K562 (cell line): Measurements from ENCODE around the gene CD300H. TPM values are rescaled to one million over a fixed set of nuclear protein-coding genes. Genes with fewer than 3 reads are reported as not detected.

Experiments
- ARNT ChIP-seq, 2 experiments: fragments of 450-650 bp; IDR thresholded peaks; 2 replicates each; pipeline ENCODE4 v1.6.1; 2016; ENCODE audit warnings: mild to moderate bottlenecking in 1 of 2
- CBX3 ChIP-seq, 2 experiments: IDR thresholded peaks; 1 replicate in 1 of 2; 2 replicates in 1 of 2; pipeline ENCODE4 v1.6.1; 2012; ENCODE audit warnings: inconsistent platforms in 2 of 2, low read length in 2 of 2, borderline replicate concordance in 1 of 2, control low read depth in 1 of 2
- CEBPB ChIP-seq: fragments of 450-650 bp; IDR thresholded peaks from 2 replicates; pipeline ENCODE4 v1.6.1; 2016; ENCODE audit warnings: missing genetic modification characterization, missing compliant biosample characterization
- FOXM1 ChIP-seq, 2 experiments: fragments of 450-650 bp in 1 of 2; sonication (generic) in 1 of 2; formaldehyde crosslinking in 1 of 2; IDR thresholded peaks; 2 replicates each; pipeline versions ENCODE4 v1.6.1 to v1.9.0; 2017 to 2022; ENCODE audit warnings: low read depth in 2 of 2, mild to moderate bottlenecking in 2 of 2, missing genetic modification reagents in 1 of 2, moderate library complexity in 1 of 2
- HDAC6 ChIP-seq: IDR thresholded peaks from 2 replicates; pipeline ENCODE4 v1.6.1; 2012; ENCODE audit warnings: low read depth, mild to moderate bottlenecking, control low read depth, inconsistent platforms, low read length, moderate library complexity
- KDM1A ChIP-seq, 2 experiments: fragments of 450-650 bp; IDR thresholded peaks; 2 replicates each; pipeline ENCODE4 v1.6.1; 2016; ENCODE audit warnings: mild to moderate bottlenecking in 2 of 2
- KDM4B ChIP-seq, 2 experiments: fragments of 450-650 bp in 1 of 2; sonication (generic) in 1 of 2; IDR thresholded peaks; 2 replicates each; pipeline ENCODE4 v1.6.1; 2016 to 2017; ENCODE audit warnings: borderline replicate concordance in 2 of 2, antibody characterized with exemption in 1 of 2, low read depth in 1 of 2, mild to moderate bottlenecking in 1 of 2
- POLR2AphosphoS5 ChIP-seq: IDR thresholded peaks from 2 replicates; pipeline ENCODE4 v1.6.1; 2011; ENCODE audit warnings: mild to moderate bottlenecking, low read depth, low read length, moderate library complexity; ENCODE audit not compliant: control insufficient read depth, insufficient read depth
- PYGO2 ChIP-seq: fragments of 450-650 bp; IDR thresholded peaks from 2 replicates; pipeline ENCODE4 v1.6.1; 2016; ENCODE audit warnings: mild to moderate bottlenecking, missing genetic modification characterization, moderate library complexity, missing compliant biosample characterization
- SMARCA5 ChIP-seq: fragments of 450-650 bp; IDR thresholded peaks from 2 replicates; pipeline ENCODE4 v1.6.1; 2016
- polyA plus RNA-seq, 8 experiments: library from polyadenylated mRNA; depleted of rRNA in 4 of 8; stranded (reverse) in 5 of 8; unstranded in 3 of 8; fragments of >200 nt; fragmentation: Nextera tagmentation in 2 of 8; fragmentation: Illumina TruSeq in 1 of 8; extraction: Ambion mirVana in 2 of 8; extraction: Trizol in 1 of 8; gene quantifications; 2 replicates each; pipeline versions ENCODE4 v1.2.1 to v1.2.3, GENCODE V29; 2011 to 2014; ENCODE audit warnings: inconsistent platforms in 1 of 8, missing spikeins in 1 of 8
- total RNA-seq, 7 experiments: library from RNA; depleted of rRNA in 6 of 7; stranded (reverse); fragments of >200 nt in 6 of 7; fragmentation: Illumina TruSeq in 2 of 7; extraction: Trizol in 2 of 7; gene quantifications; 2 replicates each; pipeline versions ENCODE4 v1.2.1 to v1.2.3, GENCODE V29; 2011 to 2021; ENCODE audit warnings: low replicate concordance in 1 of 7
- TF ChIP-seq, protein P1 (sequence below), 2 experiments: fragments of 450-650 bp; IDR thresholded peaks; 2 replicates each; pipeline ENCODE4 v1.6.1; 2016; ENCODE audit warnings: mild to moderate bottlenecking in 2 of 2, borderline replicate concordance in 1 of 2, low read depth in 1 of 2, moderate library complexity in 1 of 2
- TF ChIP-seq, protein P2 (sequence below): fragments of 450-650 bp; IDR thresholded peaks from 2 replicates; pipeline ENCODE4 v1.6.1; 2016; ENCODE audit warnings: antibody characterized with exemption
- TF ChIP-seq, protein P3 (sequence below): sonication (generic); formaldehyde crosslinking; IDR thresholded peaks from 2 replicates; pipeline ENCODE4 v1.8.1; 2022; ENCODE audit warnings: missing genetic modification reagents
- TF ChIP-seq, protein P4 (sequence below): fragments of 250-450 bp; sonication (Bioruptor Pico); IDR thresholded peaks from 2 replicates; pipeline ENCODE4 v1.4.0; 2020

The CD300H gene
- total and polyA plus RNA-seq, 9 of the 15 experiments (the other 6 are each of a cell fraction or from before 2014, with no cell fraction given), result not detected

DNA sequence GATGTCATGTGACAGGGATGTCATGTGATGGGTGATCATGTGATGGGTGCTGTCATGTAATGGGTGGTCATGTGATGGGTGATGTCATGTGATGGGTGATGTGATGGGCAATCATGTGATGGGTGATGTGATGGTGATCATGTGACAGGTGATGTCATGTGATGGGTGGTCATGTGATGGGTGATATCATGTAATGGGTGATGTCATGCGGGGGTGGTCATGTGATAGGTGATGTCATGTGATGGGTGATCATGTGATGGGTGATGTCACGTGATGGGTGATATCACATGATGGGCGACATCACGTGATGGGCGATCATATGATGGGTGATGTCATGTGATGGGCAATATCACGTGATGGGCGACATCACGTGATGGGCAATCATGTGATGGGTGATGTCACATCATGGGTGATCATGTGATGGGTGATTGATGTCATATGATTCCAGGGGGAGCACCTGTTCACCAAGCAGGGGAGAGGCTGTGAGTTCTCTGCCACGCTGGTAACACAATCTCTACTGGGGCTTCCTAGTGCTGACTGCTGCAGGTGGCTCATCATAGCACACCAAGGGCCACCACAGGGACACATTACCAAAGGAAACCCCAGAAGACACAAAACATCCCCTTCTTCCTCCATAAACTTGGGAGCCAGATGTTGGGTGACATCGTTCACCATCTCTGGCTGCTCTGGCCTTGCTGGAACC lies 52.5 kb downstream of the CD300H start (continued):
- TF ChIP-seq, protein P1, sequence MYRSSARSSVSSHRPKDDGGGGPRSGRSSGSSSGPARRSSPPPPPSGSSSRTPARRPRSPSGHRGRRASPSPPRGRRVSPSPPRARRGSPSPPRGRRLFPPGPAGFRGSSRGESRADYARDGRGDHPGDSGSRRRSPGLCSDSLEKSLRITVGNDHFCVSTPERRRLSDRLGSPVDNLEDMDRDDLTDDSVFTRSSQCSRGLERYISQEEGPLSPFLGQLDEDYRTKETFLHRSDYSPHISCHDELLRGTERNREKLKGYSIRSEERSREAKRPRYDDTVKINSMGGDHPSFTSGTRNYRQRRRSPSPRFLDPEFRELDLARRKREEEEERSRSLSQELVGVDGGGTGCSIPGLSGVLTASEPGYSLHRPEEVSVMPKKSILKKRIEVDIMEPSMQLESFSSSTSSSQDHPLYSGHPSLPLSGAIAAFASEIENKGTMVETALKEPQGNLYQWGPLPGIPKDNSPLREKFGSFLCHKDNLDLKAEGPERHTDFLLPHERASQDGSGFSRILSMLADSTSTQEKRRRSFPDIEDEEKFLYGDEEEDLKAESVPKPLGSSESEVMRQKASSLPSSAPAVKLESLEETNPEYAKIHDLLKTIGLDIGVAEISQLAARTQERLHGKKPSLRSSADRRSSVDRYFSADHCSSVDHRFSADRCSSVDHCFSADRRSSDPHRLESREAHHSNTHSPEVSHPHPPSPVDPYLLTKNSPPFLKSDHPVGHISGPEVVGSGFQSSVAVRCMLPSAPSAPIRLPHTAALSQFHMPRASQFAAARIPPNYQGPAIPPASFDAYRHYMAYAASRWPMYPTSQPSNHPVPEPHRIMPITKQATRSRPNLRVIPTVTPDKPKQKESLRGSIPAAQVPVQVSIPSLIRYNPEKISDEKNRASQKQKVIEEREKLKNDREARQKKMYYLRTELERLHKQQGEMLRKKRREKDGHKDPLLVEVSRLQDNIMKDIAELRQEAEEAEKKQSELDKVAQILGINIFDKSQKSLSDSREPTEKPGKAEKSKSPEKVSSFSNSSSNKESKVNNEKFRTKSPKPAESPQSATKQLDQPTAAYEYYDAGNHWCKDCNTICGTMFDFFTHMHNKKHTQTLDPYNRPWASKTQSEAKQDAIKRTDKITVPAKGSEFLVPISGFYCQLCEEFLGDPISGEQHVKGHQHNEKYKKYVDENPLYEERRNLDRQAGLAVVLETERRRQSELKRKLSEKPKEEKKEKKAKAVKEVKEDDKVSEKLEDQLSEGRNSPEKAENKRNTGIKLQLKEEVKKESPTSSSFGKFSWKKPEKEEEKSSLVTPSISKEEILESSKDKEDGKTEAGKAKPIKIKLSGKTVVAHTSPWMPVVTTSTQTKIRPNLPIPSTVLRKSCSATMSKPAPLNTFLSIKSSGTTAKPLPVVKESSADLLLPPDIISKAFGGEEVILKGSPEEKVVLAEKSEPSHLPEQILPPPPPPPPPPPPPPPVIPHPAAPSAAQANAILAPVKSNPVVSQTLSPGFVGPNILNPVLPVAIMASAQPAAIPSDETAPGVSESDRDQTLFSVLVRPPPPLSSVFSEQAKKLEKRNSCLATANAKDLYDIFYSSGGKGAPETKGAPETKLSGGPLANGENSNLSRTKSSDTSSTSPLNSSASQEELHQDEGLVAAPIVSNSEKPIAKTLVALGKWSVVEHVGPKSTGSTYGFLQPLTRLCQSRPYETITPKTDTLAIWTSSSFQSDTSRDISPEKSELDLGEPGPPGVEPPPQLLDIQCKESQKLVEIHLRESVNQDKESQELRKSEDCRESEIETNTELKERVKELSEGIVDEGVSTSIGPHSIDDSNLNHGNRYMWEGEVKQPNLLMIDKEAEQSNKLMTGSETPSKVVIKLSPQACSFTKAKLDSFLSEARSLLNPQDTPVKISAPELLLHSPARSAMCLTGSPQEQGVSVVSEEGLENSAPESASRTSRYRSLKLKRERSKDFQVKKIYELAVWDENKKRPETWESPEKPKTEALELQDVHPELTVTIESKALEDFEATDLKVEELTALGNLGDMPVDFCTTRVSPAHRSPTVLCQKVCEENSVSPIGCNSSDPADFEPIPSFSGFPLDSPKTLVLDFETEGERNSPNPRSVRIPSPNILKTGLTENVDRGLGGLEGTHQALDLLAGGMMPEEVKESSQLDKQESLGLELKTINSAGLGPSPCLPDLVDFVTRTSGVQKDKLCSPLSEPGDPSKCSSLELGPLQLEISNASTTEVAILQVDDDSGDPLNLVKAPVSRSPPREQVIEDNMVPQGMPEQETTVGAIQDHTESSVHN (IDR thresholded peaks at IDR 0.05; ENCODE audit: borderline replicate concordance in 1 of 2, low read depth in 1 of 2), result peak in 1 of 2 experiments; percentile 99; a peak in 2 of 4 replicates
- TF ChIP-seq POLR2AphosphoS5 (no peak), CEBPB (no peak), KDM1A (IDR thresholded peaks at IDR 0.05) (0 out of 4 replicates have a peak, but pooled peaks of 1 of the 2 experiments have one; percentile 31), CBX3 (IDR thresholded peaks at IDR 0.05; ENCODE audit: borderline replicate concordance in 1 of 2, low read length in 2 of 2) (peak; percentile 37 to 94), SMARCA5 (peak; percentile 90), PYGO2 (tag) (peak; percentile 58; the same call in 1 of the 2 replicates), KDM4B (IDR thresholded peaks at IDR 0.05; ENCODE audit: borderline replicate concordance in 2 of 2, low read depth in 1 of 2) (peak in 1 of 2 experiments; percentile 81; a peak in 3 of 4 replicates), FOXM1 (IDR thresholded peaks at IDR 0.05; ENCODE audit: low read depth) (no peak), FOXM1 (CRISPR knock-in tag; IDR thresholded peaks at IDR 0.05; ENCODE audit: low read depth) (no peak), ARNT (IDR thresholded peaks at IDR 0.05) (peak in 1 of 2 experiments; percentile 65; a peak in 1 of 4 replicates), HDAC6 (no peak)
- TF ChIP-seq, protein P2, sequence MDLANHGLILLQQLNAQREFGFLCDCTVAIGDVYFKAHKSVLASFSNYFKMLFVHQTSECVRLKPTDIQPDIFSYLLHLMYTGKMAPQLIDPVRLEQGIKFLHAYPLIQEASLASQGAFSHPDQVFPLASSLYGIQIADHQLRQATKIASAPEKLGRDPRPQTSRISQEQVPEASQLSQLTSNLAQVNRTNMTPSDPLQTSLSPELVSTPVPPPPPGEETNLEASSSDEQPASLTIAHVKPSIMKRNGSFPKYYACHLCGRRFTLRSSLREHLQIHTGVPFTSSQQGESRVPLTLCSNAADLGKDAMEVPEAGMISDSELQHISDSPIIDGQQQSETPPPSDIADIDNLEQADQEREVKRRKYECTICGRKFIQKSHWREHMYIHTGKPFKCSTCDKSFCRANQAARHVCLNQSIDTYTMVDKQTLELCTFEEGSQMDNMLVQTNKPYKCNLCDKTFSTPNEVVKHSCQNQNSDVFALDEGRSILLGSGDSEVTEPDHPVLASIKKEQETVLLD, result no peak
- TF ChIP-seq, protein P3, sequence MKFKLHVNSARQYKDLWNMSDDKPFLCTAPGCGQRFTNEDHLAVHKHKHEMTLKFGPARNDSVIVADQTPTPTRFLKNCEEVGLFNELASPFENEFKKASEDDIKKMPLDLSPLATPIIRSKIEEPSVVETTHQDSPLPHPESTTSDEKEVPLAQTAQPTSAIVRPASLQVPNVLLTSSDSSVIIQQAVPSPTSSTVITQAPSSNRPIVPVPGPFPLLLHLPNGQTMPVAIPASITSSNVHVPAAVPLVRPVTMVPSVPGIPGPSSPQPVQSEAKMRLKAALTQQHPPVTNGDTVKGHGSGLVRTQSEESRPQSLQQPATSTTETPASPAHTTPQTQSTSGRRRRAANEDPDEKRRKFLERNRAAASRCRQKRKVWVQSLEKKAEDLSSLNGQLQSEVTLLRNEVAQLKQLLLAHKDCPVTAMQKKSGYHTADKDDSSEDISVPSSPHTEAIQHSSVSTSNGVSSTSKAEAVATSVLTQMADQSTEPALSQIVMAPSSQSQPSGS (CRISPR knock-in tag), result peak; percentile 99
- TF ChIP-seq, protein P4, sequence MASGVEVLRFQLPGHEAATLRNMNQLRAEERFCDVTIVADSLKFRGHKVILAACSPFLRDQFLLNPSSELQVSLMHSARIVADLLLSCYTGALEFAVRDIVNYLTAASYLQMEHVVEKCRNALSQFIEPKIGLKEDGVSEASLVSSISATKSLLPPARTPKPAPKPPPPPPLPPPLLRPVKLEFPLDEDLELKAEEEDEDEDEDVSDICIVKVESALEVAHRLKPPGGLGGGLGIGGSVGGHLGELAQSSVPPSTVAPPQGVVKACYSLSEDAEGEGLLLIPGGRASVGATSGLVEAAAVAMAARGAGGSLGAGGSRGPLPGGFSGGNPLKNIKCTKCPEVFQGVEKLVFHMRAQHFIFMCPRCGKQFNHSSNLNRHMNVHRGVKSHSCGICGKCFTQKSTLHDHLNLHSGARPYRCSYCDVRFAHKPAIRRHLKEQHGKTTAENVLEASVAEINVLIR (CRISPR knock-in tag), result peak; percentile 77
